H1 (cell line): ENCODE data around the gene AOPEP. TPM values are rescaled to one million over a fixed set of nuclear protein-coding genes. Genes with fewer than 3 reads are reported as not detected.

Experiments used
- BACH1 ChIP-seq: IDR thresholded peaks from 2 replicates; pipeline ENCODE4 v1.6.1; 2012; ENCODE audit warnings: low read length, improper control_type of control experiment
- BCL11A ChIP-seq, 2 experiments: IDR thresholded peaks; one replicate each; pipeline ENCODE4 v1.6.1; 2011; ENCODE audit warnings: low read depth in 2 of 2, low read length in 2 of 2, mild to moderate bottlenecking in 2 of 2
- CHD7 ChIP-seq: fragments of 300-600 bp; sonication (generic); IDR thresholded peaks from 2 replicates; pipeline ENCODE4 v1.7.1; 2012; ENCODE audit warnings: low read length, moderate library complexity, mild to moderate bottlenecking, inconsistent platforms; ENCODE audit not compliant: insufficient replicate concordance
- FOSL1 ChIP-seq: IDR thresholded peaks from 2 replicates; pipeline ENCODE4 v1.6.1; 2011; ENCODE audit warnings: mild to moderate bottlenecking, low read depth, low read length, moderate library complexity; ENCODE audit not compliant: insufficient read depth
- GTF2F1 ChIP-seq: IDR thresholded peaks from 2 replicates; pipeline ENCODE4 v1.6.1; 2012; ENCODE audit warnings: low read depth, low read length, improper control_type of control experiment, borderline replicate concordance
- RAD21 ChIP-seq, 2 experiments: IDR thresholded peaks in 1 of 2; conservative IDR thresholded peaks in 1 of 2; 2 replicates each; pipeline ENCODE4 v1.6.1; 2011; ENCODE audit warnings: low read depth in 2 of 2, low read length in 2 of 2, improper control_type of control experiment in 1 of 2, inconsistent platforms in 1 of 2, mild to moderate bottlenecking in 1 of 2, moderate library complexity in 1 of 2
- SAP30 ChIP-seq: fragments of 300-600 bp; sonication (generic); IDR thresholded peaks from 2 replicates; pipeline ENCODE4 v1.7.1; 2012; ENCODE audit warnings: low read length, moderate library complexity, mild to moderate bottlenecking, inconsistent platforms; ENCODE audit not compliant: insufficient read depth, insufficient replicate concordance
- SP1 ChIP-seq: IDR thresholded peaks from 2 replicates; pipeline ENCODE4 v1.6.1; 2011; ENCODE audit warnings: low read depth, low read length
- SP4 ChIP-seq: IDR thresholded peaks from 2 replicates; pipeline ENCODE4 v1.6.1; 2012; ENCODE audit warnings: low read length, inconsistent platforms
- SUZ12 ChIP-seq: fragments of 200-600 bp; sonication (generic); IDR thresholded peaks from 2 replicates; pipeline ENCODE4 v1.6.1; 2012; ENCODE audit warnings: mild to moderate bottlenecking, inconsistent platforms, low read length, moderate library complexity, mixed read lengths
- polyA plus RNA-seq, 7 experiments: library from polyadenylated mRNA; depleted of rRNA in 3 of 7; stranded (reverse) in 5 of 7; unstranded in 2 of 7; fragments of >200 nt in 5 of 7; fragments of 200-250 nt in 2 of 7; gene quantifications; 1 replicate in 5 of 7; 2 replicates in 1 of 7; 4 replicates in 1 of 7; pipeline versions ENCODE4 v1.2.1 to v1.2.3, GENCODE V29; 2011 to 2013; ENCODE audit warnings: missing spikeins in 2 of 7, mixed read lengths in 2 of 7
- total RNA-seq: library from RNA; stranded (reverse); fragmentation: NEBNext Ultra II Directional; extraction: Animal tissue kit (Norgen Biotek cat#: 25700); gene quantifications from 2 replicates; pipeline ENCODE4 v1.2.1, GENCODE V29; 2021

AOPEP gene
- total and polyA plus RNA-seq, 2 of the 8 experiments (the other 6 are each of a cell fraction or from before 2014, with no cell fraction given), result 6.1 to 14.3 TPM

GRCh38 chr9:95038666-95039065, 312.2 kb downstream of the AOPEP start (continued):
- TF ChIP-seq CHD7 (no peak), BCL11A (IDR thresholded peaks at IDR 0.05; ENCODE audit: low read depth in 2 of 2, low read length in 2 of 2) (no peak), RAD21 (IDR thresholded peaks at IDR 0.05 in 1 of 2, conservative IDR thresholded peaks at IDR 0.05 in 1 of 2; ENCODE audit: low read depth in 2 of 2, low read length in 2 of 2) (no peak), SP4 (no peak), SAP30 (no peak), SUZ12 (no peak), GTF2F1 (no peak), SP1 (no peak), FOSL1 (no peak), BACH1 (no peak)
